Natural killer cell (primary cell): ENCODE results near the gene TNFSF11. TPM values are rescaled to one million over a fixed set of nuclear protein-coding genes. Genes with fewer than 3 reads are reported as not detected.

ENCODE experiments used
- ATAC-seq, 3 donors: fragments of 150-1000 bp in 2 of 3; fragments of 200-7000 bp in 1 of 3; cut with Tn5 transposase; 1 replicate in 1 of 3; 2 replicates in 2 of 3; pipeline ENCODE4 v1.10.0; 2021; ENCODE audit warnings: mild to moderate bottlenecking in 2 of 3, moderate library complexity in 2 of 3
- DNase-seq, 2 donors: peaks; one replicate each; pipeline versions ENCODE4 v3.0.0 to v3.0.0-alpha.2; 2013 to 2021; ENCODE audit warnings: mixed read lengths in 1 of 2
- H3K27ac ChIP-seq: one replicate; pipeline ENCODE4 v1.5.1; 2013; ENCODE audit warnings: mild to moderate bottlenecking, low read length
- H3K27me3 ChIP-seq: one replicate; pipeline ENCODE4 v1.6.1; 2013; ENCODE audit warnings: low read length; ENCODE audit not compliant: control insufficient read depth, insufficient read depth
- H3K36me3 ChIP-seq: one replicate; pipeline ENCODE4 v1.6.1; 2013; ENCODE audit warnings: low read length; ENCODE audit not compliant: control insufficient read depth, insufficient read depth
- H3K4me1 ChIP-seq: one replicate; pipeline ENCODE4 v1.6.1; 2013; ENCODE audit warnings: low read length; ENCODE audit not compliant: control insufficient read depth, insufficient read depth
- H3K4me3 ChIP-seq: one replicate; pipeline ENCODE4 v1.5.1; 2013; ENCODE audit warnings: low read length
- H3K9me3 ChIP-seq: one replicate; pipeline ENCODE4 v1.6.1; 2013; ENCODE audit warnings: low read length; ENCODE audit not compliant: control insufficient read depth, insufficient read depth
- H3K27ac Mint-ChIP-seq, 2 donors: one replicate each; pipeline ENCODE4 v1.8.0; 2022; ENCODE audit warnings: mild to moderate bottlenecking in 2 of 2, mixed read lengths in 2 of 2, moderate library complexity in 1 of 2
- H3K27me3 Mint-ChIP-seq, 2 donors: one replicate each; pipeline ENCODE4 v1.8.0; 2022; ENCODE audit warnings: low read depth in 2 of 2, mixed read lengths in 2 of 2
- H3K36me3 Mint-ChIP-seq: one replicate; pipeline ENCODE4 v1.8.0; 2022; ENCODE audit warnings: mixed read lengths
- H3K4me1 Mint-ChIP-seq, 2 donors: one replicate each; pipeline ENCODE4 v1.8.0; 2022; ENCODE audit warnings: mixed read lengths in 2 of 2
- H3K4me3 Mint-ChIP-seq: one replicate; pipeline ENCODE4 v1.8.0; 2022; ENCODE audit warnings: mild to moderate bottlenecking, moderate library complexity, mixed read lengths
- H3K9me3 Mint-ChIP-seq, 2 donors: one replicate each; pipeline ENCODE4 v1.8.0; 2022; ENCODE audit warnings: mixed read lengths in 2 of 2
- CTCF ChIP-seq: fragments of 200-600 bp; IDR thresholded peaks from one replicate; pipeline ENCODE4 v1.8.0; 2022; ENCODE audit warnings: antibody characterized with exemption
- WGBS: methylation state at CpG from one replicate; pipeline ENCODE4 v1.1.7; 2013; ENCODE audit warnings: missing lambda C conversion rate; ENCODE audit not compliant: insufficient coverage; 5-methylcytosine and 5-hydroxymethylcytosine counted together
- intact Hi-C: fragments of 100-400 bp; cut with micrococcal nuclease; formaldehyde crosslinking; loops from one replicate; pipeline ENCODE4 v1.14.2; 2022
- total RNA-seq, 4 donors: library from RNA; stranded (reverse); fragments of 120-200 nt in 1 of 4; gene quantifications; one replicate each; pipeline versions ENCODE4 v1.2.3 to v1.2.4, GENCODE V29; 2013 to 2022

Gene TNFSF11
- total RNA-seq, 3 donors from 2014 or later (not counting 1 experiment from before 2014, with no cell fraction given): 0.93 to 2.8 (median 1.0) TPM

GRCh38 chr13:42592915-42593900, 19.3 kb downstream of the TNFSF11 start:
- Histone ChIP-seq H3K4me1 (no peaks in the 10 kb centered on the region), H3K27me3 (no peaks in the 10 kb centered on the region), H3K9me3 (no peaks in the 10 kb centered on the region), H3K36me3 (no peaks in the 10 kb centered on the region), H3K4me3 (no peak overlapping the region), H3K27ac (no peak overlapping the region)
- Mint-ChIP-seq H3K27me3 (no peaks in the 10 kb centered on the region), H3K27ac (no peak overlapping the region), H3K9me3 (no peaks in the 10 kb centered on the region), H3K4me3 (no peak overlapping the region), H3K4me1 (peaks cover 9 to 12% of the 10 kb centered on the region in 2 donors), H3K36me3 (no peaks in the 10 kb centered on the region)
- ATAC-seq: no peak
- DNase-seq: no peak
- intact Hi-C loops: no loop called here
- no peak for TF ChIP-seq CTCF
- WGBS: 90% methylated on average over 5 of the region's 8 CpGs

GRCh38 chr13:42594481-42595252, 20.7 kb downstream of the TNFSF11 start:
- no peaks in the 10 kb centered on the region for H3K36me3 Mint-ChIP-seq
- DNase-seq (peak; percentile 20 to 73), ATAC-seq (peak; percentile 68 to 80 (median 79))
- H3K27me3 Mint-ChIP-seq: no peaks in the 10 kb centered on the region
- H3K27ac Mint-ChIP-seq: no peak overlapping the region
- no peaks in the 10 kb centered on the region for H3K9me3 ChIP-seq
- no peak overlapping the region for H3K27ac ChIP-seq
- H3K4me3 ChIP-seq: no peak overlapping the region
- H3K27me3 ChIP-seq: no peaks in the 10 kb centered on the region
- H3K36me3 ChIP-seq: no peaks in the 10 kb centered on the region
- H3K4me1 Mint-ChIP-seq: peaks cover 9 to 12% of the 10 kb centered on the region in 2 donors
- peak; percentile 89 for TF ChIP-seq CTCF
- H3K4me1 ChIP-seq: no peaks in the 10 kb centered on the region
- no peaks in the 10 kb centered on the region for H3K9me3 Mint-ChIP-seq
- intact Hi-C loops: loop anchor here (5.0 kb wide), 1 partner anchor 1208 kb away; no protein-coding TSS in a partner anchor
- H3K4me3 Mint-ChIP-seq: no peak overlapping the region
- WGBS: 0% methylated on average over 4 of the region's 7 CpGs

GRCh38 chr13:42595253-42595571, 21.3 kb downstream of the TNFSF11 start:
- no peak overlapping the region for H3K27ac Mint-ChIP-seq
- H3K9me3 ChIP-seq: no peaks in the 10 kb centered on the region
- H3K36me3 ChIP-seq: no peaks in the 10 kb centered on the region
- H3K4me3 Mint-ChIP-seq: no peak overlapping the region
- no peaks in the 10 kb centered on the region for H3K36me3 Mint-ChIP-seq
- DNase-seq: no peak
- no peak overlapping the region for H3K4me3 ChIP-seq
- H3K27ac ChIP-seq: no peak overlapping the region
- intact Hi-C loops: loop anchor here (5.0 kb wide), 1 partner anchor 1207 kb away; no protein-coding TSS in a partner anchor
- no peak for ATAC-seq
- H3K4me1 Mint-ChIP-seq: peaks cover 9 to 12% of the 10 kb centered on the region in 2 donors
- H3K27me3 Mint-ChIP-seq: no peaks in the 10 kb centered on the region
- WGBS: 87% methylated on average over 4 of the region's 4 CpGs
- no peaks in the 10 kb centered on the region for H3K27me3 ChIP-seq
- no peaks in the 10 kb centered on the region for H3K4me1 ChIP-seq
- H3K9me3 Mint-ChIP-seq: no peaks in the 10 kb centered on the region
- no peak for TF ChIP-seq CTCF
